ENCODE data around the gene SLC8A1.

DNA sequence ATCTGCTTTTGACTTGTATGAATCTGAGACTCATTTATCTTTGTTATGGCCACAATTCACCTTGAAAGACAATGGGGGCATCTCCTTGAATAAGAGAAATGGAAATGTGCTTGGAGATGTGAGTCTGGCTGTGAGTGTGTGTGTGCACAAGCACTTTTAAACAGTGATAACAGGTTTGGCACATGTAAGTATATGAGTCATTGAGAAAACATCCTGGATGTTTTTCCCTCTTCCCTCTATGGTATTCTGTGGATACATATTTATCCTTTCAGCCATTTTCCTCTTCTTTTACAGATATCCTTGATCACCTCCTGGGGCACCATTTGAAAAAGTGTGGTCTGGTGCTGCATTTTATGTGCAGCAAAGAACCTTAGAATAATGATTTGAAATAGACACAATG, 355.5 kb downstream of the SLC8A1 start:
- TF ChIP-seq, protein P1, sequence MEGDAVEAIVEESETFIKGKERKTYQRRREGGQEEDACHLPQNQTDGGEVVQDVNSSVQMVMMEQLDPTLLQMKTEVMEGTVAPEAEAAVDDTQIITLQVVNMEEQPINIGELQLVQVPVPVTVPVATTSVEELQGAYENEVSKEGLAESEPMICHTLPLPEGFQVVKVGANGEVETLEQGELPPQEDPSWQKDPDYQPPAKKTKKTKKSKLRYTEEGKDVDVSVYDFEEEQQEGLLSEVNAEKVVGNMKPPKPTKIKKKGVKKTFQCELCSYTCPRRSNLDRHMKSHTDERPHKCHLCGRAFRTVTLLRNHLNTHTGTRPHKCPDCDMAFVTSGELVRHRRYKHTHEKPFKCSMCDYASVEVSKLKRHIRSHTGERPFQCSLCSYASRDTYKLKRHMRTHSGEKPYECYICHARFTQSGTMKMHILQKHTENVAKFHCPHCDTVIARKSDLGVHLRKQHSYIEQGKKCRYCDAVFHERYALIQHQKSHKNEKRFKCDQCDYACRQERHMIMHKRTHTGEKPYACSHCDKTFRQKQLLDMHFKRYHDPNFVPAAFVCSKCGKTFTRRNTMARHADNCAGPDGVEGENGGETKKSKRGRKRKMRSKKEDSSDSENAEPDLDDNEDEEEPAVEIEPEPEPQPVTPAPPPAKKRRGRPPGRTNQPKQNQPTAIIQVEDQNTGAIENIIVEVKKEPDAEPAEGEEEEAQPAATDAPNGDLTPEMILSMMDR (IDR thresholded peaks at IDR 0.05): no peak
- no peak for TF ChIP-seq POLR2A (IDR thresholded peaks at IDR 0.05)
